Brain microvascular endothelial cell (primary cell): ENCODE results near the gene ENPP7.

ENCODE experiments used
- DNase-seq: peaks from one replicate; pipeline ENCODE4 v3.0.0-alpha.2; 2020
- H3K27ac ChIP-seq: fragments of 250-450 bp; sonication (Bioruptor Pico); 2 replicates; pipeline ENCODE4 v1.5.1; 2020; ENCODE audit warnings: mild to moderate bottlenecking, moderate library complexity
- H3K27me3 ChIP-seq: fragments of 250-450 bp; sonication (Bioruptor Pico); replicated peaks from 2 replicates; pipeline ENCODE4 v1.5.1; 2020; ENCODE audit warnings: mild to moderate bottlenecking
- H3K36me3 ChIP-seq: fragments of 250-450 bp; sonication (Bioruptor Pico); replicated peaks from 2 replicates; pipeline ENCODE4 v1.5.1; 2020; ENCODE audit warnings: mild to moderate bottlenecking
- H3K4me3 ChIP-seq: 2 replicates; pipeline ENCODE4 v1.5.1; 2011; ENCODE audit warnings: low read depth, mild to moderate bottlenecking, control low read depth, low read length, moderate library complexity
- in situ Hi-C: cut with HindIII; loops from 2 replicates; pipeline ENCODE4 v1.10.0; 2017; ENCODE audit warnings: low sequenced_read_pairs, low pct_ligation_motif_present
- TF ChIP-seq, protein P1 (sequence below): IDR thresholded peaks from 2 replicates; pipeline ENCODE4 v1.5.1; 2011; ENCODE audit warnings: low read depth, mild to moderate bottlenecking, moderate library complexity, low read length, control low read depth, inconsistent platforms; ENCODE audit errors: missing control alignments

The ENPP7 gene

DNA sequence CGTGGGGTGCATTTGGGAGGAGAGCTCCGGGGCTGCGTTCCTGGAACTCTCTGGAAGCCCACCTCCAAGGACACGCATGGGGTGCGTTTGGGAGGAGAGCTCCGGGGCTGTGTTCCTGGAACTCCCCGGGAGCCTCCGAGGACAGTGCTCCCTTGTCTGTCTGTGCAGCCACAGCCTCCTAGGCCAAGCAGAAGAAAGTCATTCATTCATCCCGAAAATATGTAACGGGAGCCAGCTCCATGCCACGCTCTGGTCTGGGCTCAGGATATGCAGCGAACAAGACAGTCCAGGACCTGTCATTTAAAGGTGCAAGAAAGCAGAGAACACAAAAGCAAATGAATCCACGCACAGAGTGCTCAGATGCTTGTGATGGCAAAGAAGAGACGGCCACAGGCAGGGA is 7.9 kb downstream of the ENPP7 start:
- H3K27me3 ChIP-seq = peaks cover 17% of the 10 kb centered on the region
- TF ChIP-seq, protein P1, sequence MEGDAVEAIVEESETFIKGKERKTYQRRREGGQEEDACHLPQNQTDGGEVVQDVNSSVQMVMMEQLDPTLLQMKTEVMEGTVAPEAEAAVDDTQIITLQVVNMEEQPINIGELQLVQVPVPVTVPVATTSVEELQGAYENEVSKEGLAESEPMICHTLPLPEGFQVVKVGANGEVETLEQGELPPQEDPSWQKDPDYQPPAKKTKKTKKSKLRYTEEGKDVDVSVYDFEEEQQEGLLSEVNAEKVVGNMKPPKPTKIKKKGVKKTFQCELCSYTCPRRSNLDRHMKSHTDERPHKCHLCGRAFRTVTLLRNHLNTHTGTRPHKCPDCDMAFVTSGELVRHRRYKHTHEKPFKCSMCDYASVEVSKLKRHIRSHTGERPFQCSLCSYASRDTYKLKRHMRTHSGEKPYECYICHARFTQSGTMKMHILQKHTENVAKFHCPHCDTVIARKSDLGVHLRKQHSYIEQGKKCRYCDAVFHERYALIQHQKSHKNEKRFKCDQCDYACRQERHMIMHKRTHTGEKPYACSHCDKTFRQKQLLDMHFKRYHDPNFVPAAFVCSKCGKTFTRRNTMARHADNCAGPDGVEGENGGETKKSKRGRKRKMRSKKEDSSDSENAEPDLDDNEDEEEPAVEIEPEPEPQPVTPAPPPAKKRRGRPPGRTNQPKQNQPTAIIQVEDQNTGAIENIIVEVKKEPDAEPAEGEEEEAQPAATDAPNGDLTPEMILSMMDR = no peak
- no peak overlapping the region for H3K4me3 ChIP-seq
- no peak for DNase-seq
- in situ Hi-C loops = no loop called here
- no peaks in the 10 kb centered on the region for H3K36me3 ChIP-seq
- no peak overlapping the region for H3K27ac ChIP-seq

DNA sequence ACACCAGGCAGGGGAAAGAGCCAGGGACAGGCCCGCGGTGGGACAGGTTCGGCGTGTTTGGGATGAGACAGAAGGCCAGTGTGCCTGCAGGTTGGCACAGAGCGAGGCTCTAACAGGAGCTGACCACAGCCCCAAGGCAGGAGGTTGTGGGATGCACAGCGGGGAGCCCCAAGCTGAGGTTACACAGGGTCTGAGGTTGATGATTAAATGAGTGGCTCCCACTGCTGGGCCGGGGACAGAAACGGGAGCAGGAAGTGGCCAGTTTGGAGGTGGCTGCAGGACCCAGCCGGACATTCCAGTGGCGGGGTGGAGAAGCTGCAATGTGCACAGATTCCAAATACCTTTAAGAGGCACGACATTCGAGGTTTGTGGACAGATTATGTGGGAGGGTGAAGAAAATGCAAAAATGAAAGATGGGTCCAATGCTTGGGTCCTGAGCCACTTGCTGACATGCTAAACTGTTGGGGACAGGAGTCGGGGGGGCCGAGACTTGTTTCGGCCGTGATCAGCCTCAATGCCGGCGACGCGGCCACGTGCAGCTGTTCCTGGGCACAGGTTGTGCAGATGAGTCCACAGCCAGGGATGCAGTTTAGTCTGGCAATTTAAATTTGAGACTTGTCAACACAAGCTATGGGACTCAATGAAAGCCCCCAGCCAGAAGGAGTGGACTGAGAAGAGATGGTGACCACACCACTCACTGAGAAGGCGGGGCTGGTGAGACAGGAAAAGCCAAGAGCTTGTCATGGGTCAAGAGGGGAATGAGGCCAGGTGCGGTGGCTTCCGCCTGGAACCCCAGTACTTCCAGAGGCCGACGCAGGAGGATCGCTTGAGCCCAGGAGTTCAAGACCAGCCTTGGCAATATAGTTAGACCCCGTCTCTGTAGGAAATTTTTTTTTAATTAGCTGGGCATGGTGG is 8.7 kb downstream of the ENPP7 start:
- Histone ChIP-seq H3K36me3 (no peaks in the 10 kb centered on the region), H3K4me3 (no peak overlapping the region), H3K27me3 (peaks cover 19% of the 10 kb centered on the region), H3K27ac (no peak overlapping the region)
- TF ChIP-seq, protein P1 = peak; percentile 1
- in situ Hi-C loops = no loop called here
- DNase-seq = no peak

DNA sequence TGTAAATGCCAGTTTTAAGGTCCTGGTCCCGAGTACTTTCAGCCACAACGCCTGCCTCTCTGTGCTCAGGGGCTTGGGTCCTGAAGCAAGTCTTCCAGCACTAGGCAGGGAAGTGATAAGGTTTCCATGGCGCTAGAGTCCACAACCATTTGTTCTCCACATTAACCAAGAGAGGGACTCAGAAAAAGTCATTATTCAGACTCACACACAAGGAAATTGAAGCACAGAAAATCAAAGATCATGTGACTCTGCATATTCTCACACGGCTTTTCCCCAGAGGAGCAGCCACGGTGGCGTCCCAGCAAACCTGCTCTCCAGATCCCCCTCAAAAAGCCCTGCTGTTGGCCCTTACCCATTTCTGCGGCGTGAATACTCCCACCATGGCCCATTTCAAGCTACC is 9.7 kb downstream of the ENPP7 start:
- Histone ChIP-seq H3K27me3 (peaks cover 19% of the 10 kb centered on the region), H3K36me3 (no peaks in the 10 kb centered on the region), H3K27ac (no peak overlapping the region), H3K4me3 (no peak overlapping the region)
- DNase-seq = no peak
- TF ChIP-seq, protein P1 = no peak
- in situ Hi-C loops = no loop called here

DNA sequence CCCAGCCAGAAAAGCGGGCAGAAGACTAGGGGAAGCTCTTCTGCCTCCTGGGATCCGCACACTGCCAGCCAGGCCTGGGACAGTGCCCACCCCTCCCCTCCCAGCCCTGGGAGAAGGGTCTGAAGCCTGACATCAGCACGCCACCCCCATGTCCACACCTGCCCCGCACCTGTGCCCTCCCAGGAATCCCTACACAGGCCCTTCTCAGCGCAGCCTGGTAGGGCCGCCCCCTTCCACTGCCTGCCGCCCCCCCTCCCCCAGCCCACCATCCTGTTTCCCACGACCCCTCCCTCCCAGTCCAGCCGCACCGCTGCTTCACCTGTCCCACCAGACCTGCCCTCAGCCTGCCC is 10.6 kb downstream of the ENPP7 start:
- TF ChIP-seq, protein P1 = no peak
- H3K27me3 ChIP-seq = peaks cover 21% of the 10 kb centered on the region

DNA sequence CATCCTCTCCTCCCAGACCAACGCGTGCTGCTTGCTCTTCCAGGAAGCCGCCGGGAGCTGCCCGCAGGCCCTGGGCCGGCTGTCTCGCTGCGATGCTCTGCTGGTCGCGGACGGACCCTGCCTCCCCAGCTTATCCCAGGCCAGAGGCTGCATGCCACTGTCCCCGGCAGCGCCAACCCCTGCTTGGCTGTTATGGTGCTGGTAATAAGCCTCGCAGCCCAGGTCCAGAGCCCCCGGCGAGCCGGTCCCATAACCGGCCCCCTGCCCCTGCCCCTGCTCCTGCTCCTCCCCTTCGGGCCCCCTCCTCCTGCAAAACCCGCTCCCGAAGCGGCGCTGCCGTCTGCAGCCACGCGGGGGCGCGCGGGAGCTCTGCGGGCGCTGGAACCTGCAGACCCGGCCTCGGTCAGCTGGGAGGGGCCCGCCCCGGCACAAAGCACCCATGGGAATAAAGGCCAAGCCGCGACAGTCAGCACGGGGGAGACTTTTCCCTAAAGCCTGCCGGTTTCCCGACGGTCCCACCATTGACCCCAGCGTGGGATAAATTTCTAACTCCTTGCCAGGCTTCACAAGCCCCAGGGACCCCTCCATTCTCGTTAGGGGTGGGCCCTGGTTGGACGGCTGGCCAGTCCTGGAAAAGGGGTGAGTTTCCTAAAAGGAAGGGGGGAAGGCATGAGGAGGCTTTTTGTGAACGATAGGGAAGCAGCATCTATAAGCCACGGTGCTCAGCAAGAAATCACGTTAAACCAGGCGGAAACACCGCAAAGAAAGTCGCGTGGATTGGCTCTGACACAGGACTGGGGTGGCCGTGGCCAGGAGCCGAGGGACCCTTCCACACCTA is 11.2 kb downstream of the ENPP7 start:
- Histone ChIP-seq H3K27me3 (peaks cover 27% of the 10 kb centered on the region), H3K4me3 (no peak overlapping the region), H3K36me3 (no peaks in the 10 kb centered on the region), H3K27ac (no peak overlapping the region)
- TF ChIP-seq, protein P1 = peak; percentile 76
- peak; percentile 26 for DNase-seq
- in situ Hi-C loops = no loop called here

More for the DNA sequence above, 10.6 kb downstream of the ENPP7 start:
- DNase-seq = no peak
- H3K36me3 ChIP-seq = no peaks in the 10 kb centered on the region
- H3K4me3 ChIP-seq = no peak overlapping the region
- H3K27ac ChIP-seq = no peak overlapping the region
- in situ Hi-C loops = no loop called here
